Caco-2 (cell line): ENCODE data around the gene GOLPH3L. TPM values are rescaled to one million over a fixed set of nuclear protein-coding genes. Genes with fewer than 3 reads are reported as not detected.

Experiments
- BruUV-seq: library from RNA; stranded (reverse); fragments of 400-500 nt; replicated peaks from 2 replicates; lab custom pipeline; 2021; lab: Mats Ljungman, UMichigan
- CTCF ChIA-PET: fragments of 300-600 bp; sonication (Branson Sonifier 250); formaldehyde crosslinking; loops from one replicate; lab custom pipeline; 2022; ENCODE audit warnings: antibody characterized with exemption; lab: Charles Lee
- POLR2A ChIA-PET: fragments of 300-600 bp; sonication (Branson Sonifier 250); formaldehyde crosslinking; loops from one replicate; lab custom pipeline; 2022; ENCODE audit warnings: antibody characterized with exemption; lab: Charles Lee
- DNase-seq, 2 experiments: peaks; one replicate each; pipeline versions ENCODE4 v3.0.0 to v3.0.0-alpha.2; 2020 to 2022
- H3K27me3 ChIP-seq: replicated peaks from 2 replicates; pipeline ENCODE4 v1.6.0; 2011; ENCODE audit warnings: low read length; ENCODE audit not compliant: control insufficient read depth, insufficient read depth
- H3K36me3 ChIP-seq: 2 replicates; pipeline ENCODE4 v1.5.1; 2011; ENCODE audit warnings: low read length; ENCODE audit not compliant: control insufficient read depth, insufficient read depth
- H3K4me1 ChIP-seq: fragments of 250-450 bp; sonication (Bioruptor Pico); 2 replicates; pipeline ENCODE4 v1.5.1; 2020; ENCODE audit warnings: mild to moderate bottlenecking
- H3K4me3 ChIP-seq: 2 replicates; pipeline ENCODE4 v1.5.1; 2011; ENCODE audit warnings: low read depth, mild to moderate bottlenecking, control low read depth, low read length
- H3K9me3 ChIP-seq: fragments of 250-450 bp; sonication (Bioruptor Pico); 2 replicates; pipeline ENCODE4 v1.5.1; 2020; ENCODE audit warnings: mild to moderate bottlenecking, moderate library complexity
- H3K27ac Mint-ChIP-seq: one replicate; pipeline ENCODE4 v1.8.0; 2022; ENCODE audit warnings: mixed read lengths; ENCODE audit not compliant: unreplicated experiment
- H3K27me3 Mint-ChIP-seq: one replicate; pipeline ENCODE4 v1.8.0; 2022; ENCODE audit warnings: mixed read lengths; ENCODE audit not compliant: insufficient read depth, unreplicated experiment
- H3K36me3 Mint-ChIP-seq: one replicate; pipeline ENCODE4 v1.8.0; 2022; ENCODE audit warnings: mild to moderate bottlenecking, mixed read lengths; ENCODE audit not compliant: insufficient read depth, unreplicated experiment
- H3K4me1 Mint-ChIP-seq: one replicate; pipeline ENCODE4 v1.8.0; 2022; ENCODE audit warnings: low read depth, mixed read lengths; ENCODE audit not compliant: unreplicated experiment
- H3K4me3 Mint-ChIP-seq: one replicate; pipeline ENCODE4 v1.8.0; 2022; ENCODE audit warnings: mild to moderate bottlenecking, moderate library complexity, mixed read lengths; ENCODE audit not compliant: unreplicated experiment
- H3K9me3 Mint-ChIP-seq: one replicate; pipeline ENCODE4 v1.8.0; 2022; ENCODE audit warnings: mixed read lengths; ENCODE audit not compliant: unreplicated experiment
- CTCF ChIP-seq, 2 experiments: fragments of 200-600 bp in 1 of 2; IDR thresholded peaks; 1 replicate in 1 of 2; 2 replicates in 1 of 2; pipeline versions ENCODE4 v1.5.1 to v1.8.0; 2011 to 2022; ENCODE audit warnings: antibody characterized with exemption in 1 of 2, control low read depth in 1 of 2, inconsistent platforms in 1 of 2, low read depth in 1 of 2, low read length in 1 of 2, mild to moderate bottlenecking in 1 of 2, moderate library complexity in 1 of 2; ENCODE audit not compliant: insufficient read depth in 1 of 2, severe bottlenecking in 1 of 2, unreplicated experiment in 1 of 2
- intact Hi-C: fragments of 100-400 bp; cut with micrococcal nuclease; formaldehyde crosslinking; loops from one replicate; pipeline ENCODE4 v1.10.0; 2022; ENCODE audit not compliant: unreplicated experiment
- total RNA-seq: library from RNA; stranded (reverse); gene quantifications from 2 replicates; pipeline ENCODE4 v1.2.3, GENCODE V29; 2022

GOLPH3L gene
- total RNA-seq, 1 experiment from 2014 or later: 13.3 TPM

DNA sequence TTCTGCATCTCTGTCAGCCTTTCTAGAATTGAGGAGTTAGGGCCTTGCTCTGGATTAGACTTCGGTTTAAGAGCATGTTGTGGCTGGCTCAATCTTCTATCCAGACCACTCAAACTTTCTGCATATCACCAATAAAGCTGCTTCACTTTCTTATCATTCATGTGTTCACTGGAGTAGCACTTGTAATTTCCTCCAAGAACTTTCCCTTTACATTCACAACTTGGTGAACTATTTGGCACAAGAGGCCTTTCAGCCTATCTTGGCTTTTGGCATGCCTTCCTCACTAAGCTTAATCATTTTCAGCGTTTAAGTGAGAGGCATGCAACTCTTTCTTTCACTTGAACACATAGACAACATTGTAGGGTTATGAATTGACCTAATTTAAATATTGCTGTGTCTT, 27.4 kb upstream of the GOLPH3L start:
- Mint-ChIP-seq H3K27me3 (no peaks in the 10 kb centered on the region), H3K27ac (no peak overlapping the region), H3K4me1 (no peaks in the 10 kb centered on the region), H3K36me3 (no peaks in the 10 kb centered on the region), H3K4me3 (no peak overlapping the region), H3K9me3 (no peaks in the 10 kb centered on the region)
- H3K4me1 ChIP-seq: no peaks in the 10 kb centered on the region
- CTCF ChIA-PET: no interaction called here
- POLR2A ChIA-PET: no interaction called here
- H3K27me3 ChIP-seq: no peaks in the 10 kb centered on the region
- DNase-seq: no peak
- intact Hi-C loops: no loop called here
- BruUV-seq: no TSS peak
- no peak for TF ChIP-seq CTCF (IDR thresholded peaks at IDR 0.05; ENCODE audit: insufficient read depth in 1 of 2, low read depth in 1 of 2, low read length in 1 of 2, severe bottlenecking in 1 of 2, unreplicated experiment in 1 of 2)
- no peak overlapping the region for H3K4me3 ChIP-seq
- H3K9me3 ChIP-seq: no peaks in the 10 kb centered on the region
- H3K36me3 ChIP-seq: no peaks in the 10 kb centered on the region

DNA sequence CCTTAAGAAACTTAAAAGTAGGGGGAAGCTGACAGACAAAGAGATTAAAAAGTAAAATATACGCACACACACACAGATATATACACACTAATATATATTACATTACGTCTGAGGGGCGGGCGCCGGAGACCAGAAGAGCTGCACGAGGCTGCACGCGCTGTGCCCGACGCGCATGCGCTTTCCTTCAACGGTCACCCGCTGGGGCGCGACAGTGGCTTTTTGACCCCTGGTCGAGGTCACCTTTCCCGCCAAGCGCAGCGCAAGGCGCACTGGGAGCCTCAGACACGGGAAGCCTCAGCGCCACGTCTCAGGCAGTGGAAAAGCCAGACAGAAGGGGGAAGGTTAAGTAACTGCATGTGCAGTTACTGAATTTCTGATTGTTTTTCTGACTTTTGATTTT, 23.7 kb upstream of the GOLPH3L start, which contains the start of gene HORMAD1:
Gene HORMAD1, minus strand, starts transcription at position 193 of the 400 bp plus-strand sequence. CDS start 1,390 bp downstream, outside the sequence.
- Histone ChIP-seq H3K9me3 (no peaks in the 10 kb centered on the region), H3K4me1 (no peaks in the 10 kb centered on the region), H3K36me3 (no peaks in the 10 kb centered on the region), H3K4me3 (no peak within 1 kb of the TSS), H3K27me3 (no peaks in the 10 kb centered on the region)
- no peaks in the 10 kb centered on the region for H3K36me3 Mint-ChIP-seq
- DNase-seq: no peak
- no peaks in the 10 kb centered on the region for H3K27me3 Mint-ChIP-seq
- no peak within 1 kb of the TSS for H3K4me3 Mint-ChIP-seq
- ChIA-PET POLR2A (no interaction called here), CTCF (no interaction called here)
- TF ChIP-seq CTCF (IDR thresholded peaks at IDR 0.05; ENCODE audit: insufficient read depth in 1 of 2, low read depth in 1 of 2, low read length in 1 of 2, severe bottlenecking in 1 of 2, unreplicated experiment in 1 of 2): no peak
- no peaks in the 10 kb centered on the region for H3K4me1 Mint-ChIP-seq
- intact Hi-C loops: no loop called here
- no peak within 1 kb of the TSS for H3K27ac Mint-ChIP-seq
- no TSS peak for BruUV-seq
- no peaks in the 10 kb centered on the region for H3K9me3 Mint-ChIP-seq

- ChIA-PET CTCF (no interaction called here), POLR2A (no interaction called here)
- H3K27me3 ChIP-seq: no peaks in the 10 kb centered on the region
- Mint-ChIP-seq H3K36me3 (no peaks in the 10 kb centered on the region), H3K4me1 (no peaks in the 10 kb centered on the region), H3K9me3 (no peaks in the 10 kb centered on the region), H3K4me3 (no peak overlapping the region), H3K27me3 (no peaks in the 10 kb centered on the region), H3K27ac (no peak overlapping the region)
- H3K4me3 ChIP-seq: no peak overlapping the region
- intact Hi-C loops: no loop called here
- H3K4me1 ChIP-seq: no peaks in the 10 kb centered on the region
- no peaks in the 10 kb centered on the region for H3K36me3 ChIP-seq
- no peak for DNase-seq
- BruUV-seq: no TSS peak
- H3K9me3 ChIP-seq: no peaks in the 10 kb centered on the region
- TF ChIP-seq CTCF (IDR thresholded peaks at IDR 0.05; ENCODE audit: insufficient read depth in 1 of 2, low read depth in 1 of 2, low read length in 1 of 2, severe bottlenecking in 1 of 2, unreplicated experiment in 1 of 2): no peak
Observed at GRCh38 chr1:150720098-150720497, 23.1 kb upstream of the GOLPH3L start.
